Omental fat pad (tissue), 4 donors: ENCODE measurements around the gene KRTAP9-6. TPM values are rescaled to one million over a fixed set of nuclear protein-coding genes. Genes with fewer than 3 reads are reported as not detected.
"Not testable (repeated sequence)": the region's sequence is repeated elsewhere in the genome, so short reads cannot be mapped to it uniquely, and the experiment has no call there.

Experiments
- ATAC-seq: fragments of 150-250 bp; one replicate; pipeline ENCODE4 v1.9.1; 2016; ENCODE audit warnings: mild to moderate bottlenecking, moderate library complexity; ENCODE audit not compliant: low FRiP score
- DNase-seq: peaks from one replicate; pipeline ENCODE4 v3.0.0-alpha.2; 2019; ENCODE audit warnings: low spot score
- CTCF ChIP-seq, 3 donors: fragments of 450-650 bp; IDR thresholded peaks; one replicate each; pipeline ENCODE4 v1.5.1; 2016 to 2017; ENCODE audit warnings: antibody characterized with exemption in 3 of 3, mild to moderate bottlenecking in 3 of 3, moderate library complexity in 2 of 3
- total RNA-seq, 4 donors: library from RNA; depleted of rRNA; stranded (reverse); fragments of >200 nt; gene quantifications; one replicate each; pipeline ENCODE4 v1.1.0, GENCODE V29; 2016

Gene KRTAP9-6
- total RNA-seq, 4 donors from 2014 or later: not detected

- ATAC-seq: no peak
- no peak for TF ChIP-seq CTCF (IDR thresholded peaks at IDR 0.05)
- DNase-seq: no peak
Measured at GRCh38 chr17:41267711-41268110, 2.5 kb downstream of the KRTAP9-6 start.

GRCh38 chr17:41271323-41271722, 6.1 kb downstream of the KRTAP9-6 start:
- ATAC-seq, DNase-seq: not testable (repeated sequence)

GRCh38 chr17:41271858-41272257, 6.7 kb downstream of the KRTAP9-6 start:
- no peak for TF ChIP-seq CTCF (IDR thresholded peaks at IDR 0.05)
- ATAC-seq: no peak
- DNase-seq: no peak

GRCh38 chr17:41275648-41276190, 10.5 kb downstream of the KRTAP9-6 start, which contains the start of gene KRTAP9-7:
Gene KRTAP9-7 (plus strand): TSS chr17:41275698. CDS start chr17:41275698, 0 bp downstream.
- ATAC-seq, DNase-seq: not testable (repeated sequence)

- TF ChIP-seq CTCF (IDR thresholded peaks at IDR 0.05): no peak
- no peak for ATAC-seq
Measured at GRCh38 chr17:41278176-41278955, 13.2 kb downstream of the KRTAP9-6 start.

GRCh38 chr17:41284043-41284442, 18.9 kb downstream of the KRTAP9-6 start:
- ATAC-seq (no peak), DNase-seq (no peak)
- no peak for TF ChIP-seq CTCF (IDR thresholded peaks at IDR 0.05)

More at GRCh38 chr17:41278176-41278955, 13.2 kb downstream of the KRTAP9-6 start:
- DNase-seq: no peak

- TF ChIP-seq CTCF (IDR thresholded peaks at IDR 0.05): no peak
- ATAC-seq (no peak), DNase-seq (no peak)
Measured at GRCh38 chr17:41284546-41284945, 19.4 kb downstream of the KRTAP9-6 start.

GRCh38 chr17:41287050-41287449, 21.9 kb downstream of the KRTAP9-6 start:
- TF ChIP-seq CTCF (IDR thresholded peaks at IDR 0.05): no peak
- no peak for ATAC-seq
- DNase-seq: no peak
